ENCODE results near the gene TMTC4. TPM values are rescaled to one million over a fixed set of nuclear protein-coding genes. Genes with fewer than 3 reads are reported as not detected.
"Not testable (repeated sequence)": the region's sequence is repeated elsewhere in the genome, so short reads cannot be mapped to it uniquely, and the experiment has no call there.

The TMTC4 gene
- total RNA-seq, 1 donor, result 23.3 TPM

- no peak overlapping the region for H3K4me3 ChIP-seq (ENCODE audit: low read depth, low read length)
- peak; percentile 45 for DNase-seq (ENCODE audit: low read depth)
- TF ChIP-seq CTCF (IDR thresholded peaks at IDR 0.05; ENCODE audit: insufficient read depth, low read length), result no peak
Observed at GRCh38 chr13:100707818-100708740, 33.5 kb upstream of the TMTC4 start.

- H3K4me3 ChIP-seq (ENCODE audit: low read depth, low read length); DNase-seq (ENCODE audit: low read depth): not testable (repeated sequence)
Observed at GRCh38 chr13:100698331-100698730, 23.7 kb upstream of the TMTC4 start.

- no peak for TF ChIP-seq CTCF (IDR thresholded peaks at IDR 0.05; ENCODE audit: insufficient read depth, low read length)
- DNase-seq (ENCODE audit: low read depth), result no peak
- H3K4me3 ChIP-seq (ENCODE audit: low read depth, low read length), result no peak overlapping the region
Observed at GRCh38 chr13:100695509-100695773, 20.8 kb upstream of the TMTC4 start.

GRCh38 chr13:100694722-100695508 is 20.3 kb upstream of the TMTC4 start:
- DNase-seq (ENCODE audit: low read depth), result peak; percentile 97
- H3K4me3 ChIP-seq (ENCODE audit: low read depth, low read length), result no peak overlapping the region
- TF ChIP-seq CTCF (IDR thresholded peaks at IDR 0.05; ENCODE audit: insufficient read depth, low read length), result peak; percentile 82

GRCh38 chr13:100689191-100689590 is 14.6 kb upstream of the TMTC4 start:
- H3K4me3 ChIP-seq (ENCODE audit: low read depth, low read length), result no peak overlapping the region
- DNase-seq (ENCODE audit: low read depth), result no peak
- no peak for TF ChIP-seq CTCF (IDR thresholded peaks at IDR 0.05; ENCODE audit: insufficient read depth, low read length)

GRCh38 chr13:100680131-100680530 is 5.5 kb upstream of the TMTC4 start:
- no peak for DNase-seq (ENCODE audit: low read depth)
- H3K4me3 ChIP-seq (ENCODE audit: low read depth, low read length), result no peak overlapping the region
- TF ChIP-seq CTCF (IDR thresholded peaks at IDR 0.05; ENCODE audit: insufficient read depth, low read length), result no peak

- not testable (repeated sequence) for H3K4me3 ChIP-seq (ENCODE audit: low read depth, low read length); DNase-seq (ENCODE audit: low read depth)
Observed at GRCh38 chr13:100677128-100677527, 2.5 kb upstream of the TMTC4 start.
